GM19238 (cell line): ENCODE results near the gene MEGF11.

Experiments used
- DNase-seq: peaks from one replicate; pipeline ENCODE4 v3.0.0; 2011; ENCODE audit warnings: low spot score; ENCODE audit not compliant: insufficient read length

The MEGF11 gene

GRCh38 chr15:66253418-66254088, at the start of gene MEGF11:
Gene MEGF11 (minus strand): TSS chr15:66253750. CDS start chr15:66128403, 125,347 bp downstream.
- DNase-seq: no peak

- DNase-seq: no peak
Measured at GRCh38 chr15:66302489-66303278, 49.1 kb upstream of the MEGF11 start.

GRCh38 chr15:66298803-66299251, 45.3 kb upstream of the MEGF11 start:
- DNase-seq: no peak

- DNase-seq: no peak
Measured at GRCh38 chr15:66296186-66296585, 42.6 kb upstream of the MEGF11 start.

GRCh38 chr15:66294932-66295235, 41.3 kb upstream of the MEGF11 start:
- no peak for DNase-seq

- peak; percentile 27 for DNase-seq
Measured at GRCh38 chr15:66294157-66294931, 40.8 kb upstream of the MEGF11 start.

- DNase-seq: peak; percentile 70
Measured at GRCh38 chr15:66293419-66294156, 40.0 kb upstream of the MEGF11 start, which contains the start of gene DIS3L. Gene DIS3L (plus strand): TSS chr15:66293568. CDS start chr15:66293597, 29 bp downstream.

- no peak for DNase-seq
Measured at GRCh38 chr15:66292571-66293418, 39.2 kb upstream of the MEGF11 start.

GRCh38 chr15:66291816-66292570, 38.4 kb upstream of the MEGF11 start:
- DNase-seq: no peak

- DNase-seq: no peak
Measured at GRCh38 chr15:66290518-66290917, 37.0 kb upstream of the MEGF11 start.

GRCh38 chr15:66290007-66290406, 36.5 kb upstream of the MEGF11 start:
- DNase-seq: no peak

GRCh38 chr15:66288551-66289185, 35.1 kb upstream of the MEGF11 start:
- DNase-seq: no peak

GRCh38 chr15:66288093-66288492, 34.5 kb upstream of the MEGF11 start:
- DNase-seq: no peak

GRCh38 chr15:66287461-66288057, 34.0 kb upstream of the MEGF11 start:
- no peak for DNase-seq

- DNase-seq: no peak
Measured at GRCh38 chr15:66285533-66286280, 32.2 kb upstream of the MEGF11 start.

GRCh38 chr15:66284271-66284670, 30.7 kb upstream of the MEGF11 start:
- DNase-seq: no peak

- no peak for DNase-seq
Measured at GRCh38 chr15:66278671-66279070, 25.1 kb upstream of the MEGF11 start.

GRCh38 chr15:66278056-66278455, 24.5 kb upstream of the MEGF11 start:
- no peak for DNase-seq
